HFFc6 (cell line): ENCODE measurements around the gene CLSTN1. TPM values are rescaled to one million over a fixed set of nuclear protein-coding genes. Genes with fewer than 3 reads are reported as not detected.

Experiments used
- DNase-seq: peaks from one replicate; pipeline ENCODE4 v3.0.0-alpha.2; 2018
- H3K27ac Mint-ChIP-seq: 2 replicates; pipeline ENCODE4 v1.8.0; 2020; ENCODE audit warnings: mild to moderate bottlenecking, mixed read lengths
- H3K27me3 Mint-ChIP-seq: 2 replicates; pipeline ENCODE4 v1.8.0; 2021; ENCODE audit warnings: mild to moderate bottlenecking, moderate library complexity, mixed read lengths; ENCODE audit not compliant: insufficient read depth
- H3K36me3 Mint-ChIP-seq: 2 replicates; pipeline ENCODE4 v1.8.0; 2021; ENCODE audit warnings: low read depth, mixed read lengths
- H3K4me1 Mint-ChIP-seq: 2 replicates; pipeline ENCODE4 v1.8.0; 2020; ENCODE audit warnings: low read depth, mixed read lengths
- H3K4me3 Mint-ChIP-seq: 2 replicates; pipeline ENCODE4 v1.8.0; 2020; ENCODE audit warnings: mild to moderate bottlenecking, moderate library complexity, mixed read lengths
- H3K9me3 Mint-ChIP-seq: 2 replicates; pipeline ENCODE4 v1.8.0; 2020; ENCODE audit warnings: mild to moderate bottlenecking, mixed read lengths
- CTCF ChIP-seq: fragments of 200-600 bp; sonication (generic); IDR thresholded peaks from 2 replicates; pipeline ENCODE4 v1.5.0; 2021; ENCODE audit warnings: antibody characterized with exemption, mild to moderate bottlenecking
- total RNA-seq, 6 experiments: library from RNA; stranded (reverse); fragmentation: NEBNext Ultra II Directional; extraction: Animal tissue kit (Norgen Biotek cat#: 25700); gene quantifications; 2 replicates in 1 of 6; 3 replicates in 5 of 6; pipeline ENCODE4 v1.2.3, GENCODE V29; 2021

Gene CLSTN1
- total RNA-seq, 6 experiments from 2014 or later, result 128 to 151 (median 137) TPM

- Mint-ChIP-seq H3K4me1 (peaks cover 11% of the 10 kb centered on the region), H3K4me3 (no peak overlapping the region), H3K27ac (no peak overlapping the region), H3K36me3 (peaks cover 19% of the 10 kb centered on the region), H3K9me3 (peaks cover 14% of the 10 kb centered on the region), H3K27me3 (no peaks in the 10 kb centered on the region; the same call in none of the 2 replicates)
- no peak for DNase-seq
- no peak for TF ChIP-seq CTCF
Measured at GRCh38 chr1:9723068-9723805, 100.5 kb downstream of the CLSTN1 start.

- Mint-ChIP-seq H3K4me3 (no peak overlapping the region), H3K27ac (no peak overlapping the region), H3K36me3 (peaks cover 19% of the 10 kb centered on the region), H3K27me3 (no peaks in the 10 kb centered on the region; the same call in none of the 2 replicates), H3K4me1 (peaks cover 11% of the 10 kb centered on the region), H3K9me3 (peaks cover 14% of the 10 kb centered on the region)
- TF ChIP-seq CTCF, result no peak
- no peak for DNase-seq
Measured at GRCh38 chr1:9722378-9722749, 101.4 kb downstream of the CLSTN1 start.

DNA sequence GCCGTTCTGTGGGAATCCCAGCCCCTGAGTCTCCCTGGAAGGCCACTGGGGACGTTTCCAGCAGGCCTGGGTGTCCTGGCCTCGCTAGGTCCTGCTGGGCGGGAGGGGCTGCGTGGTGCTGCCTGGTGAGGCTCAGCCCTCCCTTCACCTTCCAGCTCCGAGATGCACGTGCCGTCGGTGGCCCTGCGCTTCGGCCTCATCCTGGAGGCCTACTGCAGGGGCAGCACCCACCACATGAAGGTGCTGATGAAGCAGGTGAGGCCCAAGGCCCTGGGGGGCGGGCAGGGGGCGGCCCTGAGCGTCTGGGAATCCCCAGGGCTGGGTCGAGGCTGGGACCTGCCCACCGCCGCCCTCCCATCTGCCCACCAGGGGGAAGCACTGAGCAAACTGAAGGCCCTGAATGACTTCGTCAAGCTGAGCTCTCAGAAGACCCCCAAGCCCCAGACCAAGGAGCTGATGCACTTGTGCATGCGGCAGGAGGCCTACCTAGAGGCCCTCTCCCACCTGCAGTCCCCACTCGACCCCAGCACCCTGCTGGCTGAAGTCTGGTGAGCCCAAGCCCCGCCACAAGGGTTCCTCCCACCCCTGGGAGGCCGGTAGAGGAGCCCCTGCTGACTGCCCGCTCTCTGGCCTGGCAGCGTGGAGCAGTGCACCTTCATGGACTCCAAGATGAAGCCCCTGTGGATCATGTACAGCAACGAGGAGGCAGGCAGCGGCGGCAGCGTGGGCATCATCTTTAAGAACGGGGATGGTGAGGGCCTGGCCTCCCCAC lies 102.0 kb downstream of the CLSTN1 start:
- DNase-seq, result no peak
- Mint-ChIP-seq H3K4me1 (peaks cover 11% of the 10 kb centered on the region), H3K9me3 (peaks cover 14% of the 10 kb centered on the region), H3K4me3 (no peak overlapping the region), H3K27ac (no peak overlapping the region), H3K36me3 (peaks cover 19% of the 10 kb centered on the region), H3K27me3 (no peaks in the 10 kb centered on the region; the same call in none of the 2 replicates)
- peak; percentile 84 for TF ChIP-seq CTCF

GRCh38 chr1:9720785-9721605 lies 102.8 kb downstream of the CLSTN1 start:
- Mint-ChIP-seq H3K9me3 (peaks cover 14% of the 10 kb centered on the region), H3K4me3 (no peak overlapping the region), H3K36me3 (peaks cover 19% of the 10 kb centered on the region), H3K27ac (no peak overlapping the region), H3K4me1 (peaks cover 11% of the 10 kb centered on the region), H3K27me3 (no peaks in the 10 kb centered on the region; the same call in 1 of the 2 replicates)
- TF ChIP-seq CTCF, result no peak
- no peak for DNase-seq

DNA sequence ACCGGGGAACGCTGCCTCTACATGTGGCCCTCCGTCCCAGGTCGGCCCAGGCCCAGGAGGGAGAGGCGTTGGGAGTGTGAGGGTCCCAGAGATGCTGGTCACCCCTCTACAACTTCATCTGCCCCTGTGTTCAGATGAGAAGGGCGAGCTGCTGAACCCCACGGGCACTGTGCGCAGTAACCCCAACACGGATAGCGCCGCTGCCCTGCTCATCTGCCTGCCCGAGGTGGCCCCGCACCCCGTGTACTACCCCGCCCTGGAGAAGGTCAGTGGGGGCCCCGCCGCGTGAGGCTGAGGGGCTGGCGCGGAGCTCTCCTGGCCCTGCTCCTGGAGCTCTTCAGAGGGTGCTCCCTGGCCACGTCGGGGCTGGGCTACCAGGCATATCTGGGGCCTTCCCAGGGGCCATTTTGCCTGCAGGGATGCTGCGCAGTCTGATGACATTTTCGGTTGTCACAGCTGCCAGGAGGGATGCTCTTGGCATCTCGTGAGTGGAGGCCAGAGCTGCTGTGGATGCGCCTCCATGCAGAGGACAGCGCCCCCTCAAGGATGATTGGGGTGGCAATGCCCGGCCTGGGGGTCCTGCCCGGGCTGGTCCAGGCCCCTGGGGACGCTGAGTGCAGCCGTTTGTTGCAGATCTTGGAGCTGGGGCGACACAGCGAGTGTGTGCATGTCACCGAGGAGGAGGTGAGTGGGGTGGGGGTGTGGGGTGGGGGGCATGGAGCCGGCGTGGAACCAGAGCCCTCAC lies 103.6 kb downstream of the CLSTN1 start:
- TF ChIP-seq CTCF, result peak; percentile 64
- Mint-ChIP-seq H3K9me3 (peaks cover 14% of the 10 kb centered on the region), H3K27ac (peak overlapping the region; percentile 85; the same call in 1 of the 2 replicates), H3K4me3 (no peak overlapping the region), H3K27me3 (no peaks in the 10 kb centered on the region; the same call in 1 of the 2 replicates), H3K36me3 (peaks cover 19% of the 10 kb centered on the region), H3K4me1 (peaks cover 11% of the 10 kb centered on the region)
- no peak for DNase-seq
